Prostate gland (tissue), 2 donors: ENCODE data around the gene INPP5A. TPM values are rescaled to one million over a fixed set of nuclear protein-coding genes. Genes with fewer than 3 reads are reported as not detected.
A peak's percentile ranks its signal among the peaks of the same experiment; 100 is the strongest.

Experiments
- DNase-seq: peaks from one replicate; pipeline ENCODE4 v3.0.0-alpha.2; 2019; ENCODE audit warnings: low spot score
- H3K27ac ChIP-seq, 2 donors: fragments of 200-600 bp; sonication (generic); 2 replicates each; pipeline ENCODE4 v1.5.1; 2017 to 2019
- H3K27me3 ChIP-seq: fragments of 200-600 bp; sonication (generic); replicated peaks from 2 replicates; pipeline ENCODE4 v1.5.1; 2019; ENCODE audit not compliant: insufficient read depth
- H3K36me3 ChIP-seq, 2 donors: fragments of 200-600 bp; sonication (generic); 1 replicate in 1 of 2; 2 replicates in 1 of 2; pipeline versions ENCODE4 v1.5.1 to v1.8.1; 2017 to 2019
- H3K4me1 ChIP-seq: fragments of 200-600 bp; sonication (generic); replicated peaks from 2 replicates; pipeline ENCODE4 v1.5.1; 2019
- H3K4me3 ChIP-seq, 2 donors: fragments of 200-600 bp; sonication (generic); 2 replicates each; pipeline ENCODE4 v1.5.1; 2017 to 2019
- H3K9me3 ChIP-seq: fragments of 200-600 bp; sonication (generic); 2 replicates; pipeline ENCODE4 v1.5.1; 2017
- POLR2A ChIP-seq: fragments of 450-650 bp; IDR thresholded peaks from one replicate; pipeline ENCODE4 v1.6.1; 2016; ENCODE audit warnings: antibody characterized with exemption, mild to moderate bottlenecking
- POLR2AphosphoS5 ChIP-seq: sonication (generic); formaldehyde crosslinking; IDR thresholded peaks from one replicate; pipeline ENCODE4 v1.6.1; 2017; ENCODE audit warnings: antibody characterized with exemption
- WGBS: methylation state at CpG from one replicate; pipeline ENCODE4 v1.1.5; 2018; 5-methylcytosine and 5-hydroxymethylcytosine counted together
- intact Hi-C: fragments of 100-400 bp; cut with DNase I; formaldehyde crosslinking; loops from one replicate; pipeline ENCODE4 v1.14.2; 2022
- total RNA-seq, 2 donors: library from RNA; depleted of rRNA; stranded (reverse); fragments of >200 nt; gene quantifications; one replicate each; pipeline ENCODE4 v1.1.0, GENCODE V29; 2016
- TF ChIP-seq, protein P1 (sequence below), 4 experiments: fragments of 200-600 bp in 2 of 4; fragments of 450-650 bp in 2 of 4; sonication (generic) in 2 of 4; IDR thresholded peaks; 1 replicate in 3 of 4; 2 replicates in 1 of 4; pipeline ENCODE4 v1.5.1; 2016 to 2019; ENCODE audit warnings: antibody characterized with exemption in 4 of 4, mild to moderate bottlenecking in 2 of 4, moderate library complexity in 2 of 4

INPP5A gene
- total RNA-seq, 2 donors from 2014 or later = 49.5 to 83.3 TPM

DNA sequence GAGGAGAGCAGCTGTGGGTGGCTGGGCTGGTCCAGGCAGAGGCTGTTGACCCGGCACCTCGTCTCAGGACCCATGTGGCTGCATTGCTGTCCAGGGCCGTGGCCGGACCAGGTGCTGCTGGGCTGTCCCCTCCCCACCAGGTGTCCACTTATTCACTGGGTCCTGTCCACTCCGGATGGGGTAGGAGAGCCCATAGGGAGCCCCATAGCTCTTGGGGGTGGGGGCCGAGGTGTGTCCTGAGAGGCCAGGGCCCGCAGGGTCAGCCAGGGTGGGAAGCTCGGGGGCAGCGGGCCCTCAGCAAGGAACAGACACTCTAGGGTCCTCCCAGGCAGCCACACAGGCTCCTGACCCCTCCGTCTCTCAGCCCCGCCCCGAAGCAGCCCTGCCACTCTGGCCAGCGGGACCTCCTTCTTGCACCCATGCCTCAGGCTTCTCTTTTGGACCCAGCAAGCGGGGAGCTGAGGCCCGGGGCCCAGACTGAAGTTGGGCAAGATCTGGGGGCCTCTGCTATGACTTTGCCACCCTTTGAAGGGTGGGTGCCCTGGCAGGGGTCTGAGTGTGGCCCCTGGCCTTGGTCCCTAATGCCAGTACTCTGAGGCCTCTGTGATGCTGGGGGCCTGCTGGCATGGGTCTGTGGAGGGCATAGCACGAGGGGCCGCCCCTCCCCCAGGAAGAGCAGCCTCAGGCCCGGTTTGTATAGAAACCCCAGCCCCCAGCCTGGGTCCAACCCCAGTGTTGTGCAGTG lies 162.0 kb downstream of the INPP5A start:
- no peaks in the 10 kb centered on the region for H3K9me3 ChIP-seq
- H3K27me3 ChIP-seq = no peaks in the 10 kb centered on the region
- no peaks in the 10 kb centered on the region for H3K36me3 ChIP-seq
- DNase-seq = no peak
- intact Hi-C loops = no loop called here
- peaks cover 4% of the 10 kb centered on the region for H3K4me1 ChIP-seq
- WGBS = 90% methylated on average over 18 of the region's 18 CpGs
- H3K27ac ChIP-seq = peak overlapping the region; percentile 30 to 55
- H3K4me3 ChIP-seq = no peak overlapping the region
- TF ChIP-seq POLR2A (no peak), POLR2AphosphoS5 (no peak)
- TF ChIP-seq, protein P1, sequence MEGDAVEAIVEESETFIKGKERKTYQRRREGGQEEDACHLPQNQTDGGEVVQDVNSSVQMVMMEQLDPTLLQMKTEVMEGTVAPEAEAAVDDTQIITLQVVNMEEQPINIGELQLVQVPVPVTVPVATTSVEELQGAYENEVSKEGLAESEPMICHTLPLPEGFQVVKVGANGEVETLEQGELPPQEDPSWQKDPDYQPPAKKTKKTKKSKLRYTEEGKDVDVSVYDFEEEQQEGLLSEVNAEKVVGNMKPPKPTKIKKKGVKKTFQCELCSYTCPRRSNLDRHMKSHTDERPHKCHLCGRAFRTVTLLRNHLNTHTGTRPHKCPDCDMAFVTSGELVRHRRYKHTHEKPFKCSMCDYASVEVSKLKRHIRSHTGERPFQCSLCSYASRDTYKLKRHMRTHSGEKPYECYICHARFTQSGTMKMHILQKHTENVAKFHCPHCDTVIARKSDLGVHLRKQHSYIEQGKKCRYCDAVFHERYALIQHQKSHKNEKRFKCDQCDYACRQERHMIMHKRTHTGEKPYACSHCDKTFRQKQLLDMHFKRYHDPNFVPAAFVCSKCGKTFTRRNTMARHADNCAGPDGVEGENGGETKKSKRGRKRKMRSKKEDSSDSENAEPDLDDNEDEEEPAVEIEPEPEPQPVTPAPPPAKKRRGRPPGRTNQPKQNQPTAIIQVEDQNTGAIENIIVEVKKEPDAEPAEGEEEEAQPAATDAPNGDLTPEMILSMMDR (IDR thresholded peaks at IDR 0.05) = no peak

DNA sequence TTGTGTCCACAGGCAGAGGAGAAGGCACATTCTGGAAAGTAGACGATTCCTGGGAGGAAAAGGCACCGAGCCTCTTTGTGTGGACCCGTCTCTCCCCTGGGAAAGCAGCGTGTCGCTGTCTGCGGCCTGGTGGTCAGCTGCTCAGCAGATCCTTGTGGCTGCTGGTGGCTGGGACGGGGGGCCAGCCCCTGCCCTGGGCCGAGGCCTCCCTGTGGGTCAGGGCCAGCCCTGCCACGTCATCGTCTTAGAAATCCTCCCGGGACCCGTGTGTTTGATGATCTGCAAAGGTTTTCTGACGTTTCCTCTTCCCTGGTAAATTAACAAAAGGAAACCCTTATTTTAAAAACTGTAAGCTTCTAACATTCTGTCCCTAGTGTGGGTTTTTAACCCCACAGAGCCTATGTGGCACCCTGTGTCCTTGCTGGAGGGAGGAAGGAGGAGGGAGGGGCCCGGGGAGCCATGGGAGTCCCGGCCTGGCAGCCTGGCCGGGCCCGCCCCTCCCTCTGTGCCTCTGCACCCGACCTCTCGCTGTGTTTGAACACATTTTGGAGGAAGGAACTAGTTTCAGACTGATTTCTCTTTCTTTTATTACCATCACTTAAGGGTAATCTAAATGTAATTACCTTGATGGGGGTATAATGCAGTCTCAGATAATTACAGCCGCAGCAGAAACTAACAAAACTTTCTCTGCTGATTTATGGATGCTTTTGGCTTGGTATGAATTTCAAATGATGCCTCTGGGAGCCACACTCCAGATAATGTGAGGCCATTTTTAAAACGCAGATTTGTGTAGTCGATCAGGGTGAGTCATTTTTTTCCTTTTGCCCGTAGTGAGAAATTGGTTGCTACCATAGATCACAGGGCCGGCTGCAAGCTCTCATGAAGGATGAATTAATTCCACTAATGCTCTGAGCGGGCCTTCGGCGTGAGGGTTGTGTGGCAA lies 162.8 kb downstream of the INPP5A start:
- H3K9me3 ChIP-seq = no peaks in the 10 kb centered on the region
- no peak overlapping the region for H3K4me3 ChIP-seq
- H3K4me1 ChIP-seq = peaks cover 4% of the 10 kb centered on the region
- TF ChIP-seq POLR2A (no peak), POLR2AphosphoS5 (no peak)
- WGBS = 58% methylated on average over 27 of the region's 27 CpGs
- no peaks in the 10 kb centered on the region for H3K36me3 ChIP-seq
- no peak for DNase-seq
- H3K27me3 ChIP-seq = no peaks in the 10 kb centered on the region
- intact Hi-C loops = no loop called here
- peak overlapping the region; percentile 30 to 55 for H3K27ac ChIP-seq

DNA sequence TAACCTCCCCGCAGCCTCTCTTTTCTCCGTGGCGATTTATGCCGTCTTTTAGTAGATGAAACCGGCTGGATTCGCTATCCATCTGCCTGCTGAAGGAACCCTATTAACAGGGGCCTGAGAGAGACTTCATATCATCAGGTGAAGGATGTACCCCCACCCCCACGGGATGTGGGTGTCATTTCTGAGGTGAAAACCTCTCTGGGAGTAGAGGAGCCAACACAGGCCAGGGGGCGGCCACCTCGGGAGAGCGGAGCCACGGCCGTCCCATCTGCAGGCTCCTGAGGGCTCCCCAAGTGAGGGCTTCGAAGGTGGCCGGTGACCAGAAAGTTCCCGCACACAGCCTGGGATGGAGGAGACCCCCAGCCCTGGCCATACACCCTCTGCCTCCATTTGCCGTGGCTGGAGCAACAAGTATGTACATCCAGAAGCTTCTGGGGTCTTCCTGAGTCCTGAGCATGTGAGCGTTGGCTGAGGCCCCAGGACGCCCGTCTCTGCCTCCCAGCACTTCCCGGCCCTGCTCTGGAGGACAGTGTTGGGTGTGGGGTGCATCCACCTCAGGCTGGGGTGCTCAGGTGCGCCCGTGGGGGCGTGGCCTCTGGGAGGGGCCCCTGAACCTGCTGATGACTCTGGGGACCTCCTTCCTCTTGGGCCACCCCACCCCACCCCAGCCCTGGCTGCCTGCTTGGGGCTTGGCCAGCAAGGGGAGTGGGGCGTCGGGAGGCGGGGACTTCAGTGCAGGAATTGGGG lies 163.7 kb downstream of the INPP5A start:
- 94% methylated on average over 20 of the region's 26 CpGs for WGBS
- Histone ChIP-seq H3K27ac (no peak overlapping the region), H3K4me1 (peaks cover 4% of the 10 kb centered on the region), H3K36me3 (no peaks in the 10 kb centered on the region), H3K4me3 (no peak overlapping the region), H3K27me3 (no peaks in the 10 kb centered on the region), H3K9me3 (no peaks in the 10 kb centered on the region)
- DNase-seq = no peak
- intact Hi-C loops = no loop called here
- TF ChIP-seq POLR2A = no peak
- TF ChIP-seq, protein P1 (IDR thresholded peaks at IDR 0.05) = no peak
- TF ChIP-seq POLR2AphosphoS5 = no peak

DNA sequence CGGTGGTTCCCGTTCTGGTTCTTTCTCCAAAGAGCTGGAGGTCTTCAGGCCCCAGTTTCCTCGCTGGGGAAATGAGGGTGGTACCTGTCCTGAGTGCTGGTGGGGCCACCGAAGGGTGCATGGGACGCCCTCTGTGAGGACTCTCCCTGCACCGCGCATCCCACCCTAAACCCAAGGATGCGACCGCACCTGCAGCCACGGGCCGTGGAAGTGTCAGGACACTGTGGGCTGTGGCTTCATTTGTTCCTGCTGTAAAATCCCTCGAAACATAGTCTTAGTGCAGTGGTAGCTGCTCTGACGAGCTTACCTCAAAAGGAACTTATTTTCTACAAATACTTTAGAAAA lies 164.2 kb downstream of the INPP5A start:
- Histone ChIP-seq H3K9me3 (no peaks in the 10 kb centered on the region), H3K27me3 (no peaks in the 10 kb centered on the region), H3K4me1 (peaks cover 4% of the 10 kb centered on the region), H3K36me3 (no peaks in the 10 kb centered on the region), H3K4me3 (no peak overlapping the region), H3K27ac (no peak overlapping the region)
- WGBS = 92% methylated on average over 13 of the region's 13 CpGs
- DNase-seq = no peak
- TF ChIP-seq POLR2A (no peak), POLR2AphosphoS5 (no peak)
- TF ChIP-seq, protein P1 (IDR thresholded peaks at IDR 0.05) = no peak
- intact Hi-C loops = no loop called here
